PC-3 (cell line): ENCODE measurements around the gene CYB5R3. TPM values are rescaled to one million over a fixed set of nuclear protein-coding genes. Genes with fewer than 3 reads are reported as not detected.

ENCODE experiments used
- ATAC-seq: fragments of 200-7000 bp; cut with Tn5 transposase; 2 replicates; pipeline ENCODE4 v1.9.1; 2020; ENCODE audit warnings: mild to moderate bottlenecking, moderate library complexity
- BruUV-seq: library from RNA; stranded (reverse); fragments of 400-500 nt; replicated peaks from 2 replicates; lab custom pipeline; 2021; lab: Mats Ljungman, UMichigan
- CTCF ChIA-PET: fragments of 300-600 bp; sonication (Branson Sonifier 250); formaldehyde crosslinking; loops from one replicate; lab custom pipeline; 2022; ENCODE audit warnings: antibody characterized with exemption; lab: Charles Lee
- POLR2A ChIA-PET: fragments of 300-600 bp; sonication (Branson Sonifier 250); formaldehyde crosslinking; loops from one replicate; lab custom pipeline; 2022; ENCODE audit warnings: antibody characterized with exemption; ENCODE audit not compliant: unreplicated experiment; lab: Charles Lee
- DNase-seq: peaks from one replicate; pipeline ENCODE4 v3.0.0-alpha.2; 2015
- H2AFZ ChIP-seq: fragments of 300-600 bp; sonication (generic); 2 replicates; pipeline ENCODE4 v1.6.0; 2016; ENCODE audit warnings: antibody characterized with exemption, low read length
- H3F3A ChIP-seq: fragments of 300-600 bp; sonication (generic); one replicate; pipeline ENCODE4 v1.6.0; 2017; ENCODE audit warnings: antibody characterized with exemption, low read length, control low read depth, mild to moderate bottlenecking; ENCODE audit not compliant: unreplicated experiment
- H3K27ac ChIP-seq: fragments of 300-600 bp; sonication (generic); 2 replicates; pipeline ENCODE4 v1.5.1; 2016; ENCODE audit warnings: mild to moderate bottlenecking, low read length
- H3K27me3 ChIP-seq: fragments of 300-600 bp; sonication (generic); 2 replicates; pipeline ENCODE4 v1.6.1; 2016; ENCODE audit warnings: low read length, mixed read lengths
- H3K36me3 ChIP-seq: fragments of 300-600 bp; sonication (generic); 2 replicates; pipeline ENCODE4 v1.6.1; 2016; ENCODE audit warnings: low read depth, mixed run types, low read length, mixed read lengths
- H3K4me1 ChIP-seq: fragments of 300-600 bp; sonication (generic); 2 replicates; pipeline ENCODE4 v1.5.1; 2016; ENCODE audit warnings: low read length; ENCODE audit not compliant: insufficient read depth
- H3K4me2 ChIP-seq: fragments of 300-600 bp; sonication (generic); 2 replicates; pipeline ENCODE4 v1.6.0; 2016; ENCODE audit warnings: low read length
- H3K4me3 ChIP-seq: fragments of 300-600 bp; sonication (generic); 2 replicates; pipeline ENCODE4 v1.5.1; 2016; ENCODE audit warnings: mild to moderate bottlenecking, low read length, mixed read lengths
- H3K79me2 ChIP-seq: fragments of 300-600 bp; sonication (generic); 2 replicates; pipeline ENCODE4 v1.6.1; 2017; ENCODE audit warnings: low read length, mixed read lengths
- H3K9ac ChIP-seq: fragments of 300-600 bp; sonication (generic); 2 replicates; pipeline ENCODE4 v1.6.0; 2016; ENCODE audit warnings: mild to moderate bottlenecking, low read length
- H3K9me2 ChIP-seq: fragments of 300-600 bp; sonication (generic); replicated peaks from 2 replicates; pipeline ENCODE4 v1.6.1; 2016; ENCODE audit warnings: mixed run types, low read length, mixed read lengths
- H3K9me3 ChIP-seq: fragments of 300-600 bp; sonication (generic); 2 replicates; pipeline ENCODE4 v1.6.1; 2016; ENCODE audit warnings: low read length, mixed read lengths
- H4K20me1 ChIP-seq: fragments of 300-600 bp; sonication (generic); 2 replicates; pipeline ENCODE4 v1.6.1; 2016; ENCODE audit warnings: low read length, mixed read lengths
- EZH2 ChIP-seq: fragments of 300-600 bp; sonication (generic); IDR thresholded peaks from one replicate; pipeline ENCODE4 v1.6.1; 2017; ENCODE audit warnings: antibody characterized with exemption, mild to moderate bottlenecking, low read length; ENCODE audit not compliant: unreplicated experiment
- EZH2phosphoT487 ChIP-seq: fragments of 300-600 bp; sonication (generic); IDR thresholded peaks from 2 replicates; pipeline ENCODE4 v1.6.1; 2018; ENCODE audit warnings: mild to moderate bottlenecking, antibody characterized with exemption, low read length, borderline replicate concordance
- intact Hi-C: fragments of 100-400 bp; cut with micrococcal nuclease; formaldehyde crosslinking; loops from 2 replicates; pipeline ENCODE4 v1.9.0; 2023
- total RNA-seq: library from RNA; depleted of rRNA; stranded (reverse); fragments of >200 nt; gene quantifications from 2 replicates; pipeline ENCODE4 v1.2.3, GENCODE V29; 2014
- TF ChIP-seq, protein P1 (sequence below): fragments of 300-600 bp; sonication (generic); conservative IDR thresholded peaks from 2 replicates; pipeline ENCODE4 v1.5.1; 2017; ENCODE audit warnings: antibody characterized with exemption, low read depth, mild to moderate bottlenecking, low read length

Gene CYB5R3
- total RNA-seq, 1 experiment from 2014 or later, result 73.3 TPM

DNA sequence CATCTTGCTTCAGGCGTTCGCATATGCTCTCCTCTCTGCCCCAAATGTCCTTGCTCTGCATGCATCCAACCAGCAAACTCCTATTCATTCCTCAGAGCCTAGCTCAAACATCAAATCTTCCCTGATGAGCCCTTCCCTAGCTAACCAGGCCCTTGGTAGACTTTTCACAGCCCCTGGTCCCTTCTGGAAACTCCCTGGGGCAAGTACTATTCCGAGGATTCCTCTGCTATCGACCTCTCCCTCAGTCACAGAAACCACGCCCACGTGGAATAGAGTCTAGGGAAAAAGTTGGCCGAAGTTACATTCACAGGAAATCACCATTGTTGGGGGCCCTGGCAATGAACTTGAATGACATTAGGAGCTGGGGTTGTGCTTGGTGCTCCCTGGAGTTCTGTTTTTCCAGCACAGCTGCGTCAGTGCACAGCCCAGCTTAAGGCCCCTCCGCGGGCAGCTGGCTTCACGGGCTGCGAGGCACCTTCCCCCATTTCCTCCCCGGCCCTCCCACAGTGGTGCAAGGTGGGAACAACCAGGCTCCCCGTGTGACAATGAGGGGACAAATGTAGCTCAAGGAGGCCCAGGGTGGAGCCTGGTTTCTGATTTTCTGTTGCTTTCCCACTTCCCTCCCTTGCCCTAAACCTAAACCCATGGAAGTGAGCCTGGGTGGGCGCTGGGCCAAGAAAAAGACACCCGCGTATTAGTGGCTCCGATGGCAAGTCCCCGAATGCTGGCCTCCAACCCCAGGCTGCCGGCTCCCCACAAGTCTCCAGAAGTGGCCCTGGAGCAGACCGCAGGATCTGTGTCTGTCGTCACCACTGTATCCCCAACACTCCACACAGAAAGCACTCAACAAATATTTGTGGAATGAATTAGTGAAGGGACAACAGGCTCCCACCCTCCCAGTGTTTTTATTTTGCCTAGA lies 4.5 kb downstream of the CYB5R3 start:
- peaks cover 7% of the 10 kb centered on the region; the same call in 1 of the 2 replicates for H4K20me1 ChIP-seq
- BruUV-seq, result no TSS peak
- H3K9me2 ChIP-seq, result no peaks in the 10 kb centered on the region
- intact Hi-C loops, result no loop called here
- TF ChIP-seq EZH2 (no peak), EZH2phosphoT487 (no peak)
- TF ChIP-seq, protein P1, sequence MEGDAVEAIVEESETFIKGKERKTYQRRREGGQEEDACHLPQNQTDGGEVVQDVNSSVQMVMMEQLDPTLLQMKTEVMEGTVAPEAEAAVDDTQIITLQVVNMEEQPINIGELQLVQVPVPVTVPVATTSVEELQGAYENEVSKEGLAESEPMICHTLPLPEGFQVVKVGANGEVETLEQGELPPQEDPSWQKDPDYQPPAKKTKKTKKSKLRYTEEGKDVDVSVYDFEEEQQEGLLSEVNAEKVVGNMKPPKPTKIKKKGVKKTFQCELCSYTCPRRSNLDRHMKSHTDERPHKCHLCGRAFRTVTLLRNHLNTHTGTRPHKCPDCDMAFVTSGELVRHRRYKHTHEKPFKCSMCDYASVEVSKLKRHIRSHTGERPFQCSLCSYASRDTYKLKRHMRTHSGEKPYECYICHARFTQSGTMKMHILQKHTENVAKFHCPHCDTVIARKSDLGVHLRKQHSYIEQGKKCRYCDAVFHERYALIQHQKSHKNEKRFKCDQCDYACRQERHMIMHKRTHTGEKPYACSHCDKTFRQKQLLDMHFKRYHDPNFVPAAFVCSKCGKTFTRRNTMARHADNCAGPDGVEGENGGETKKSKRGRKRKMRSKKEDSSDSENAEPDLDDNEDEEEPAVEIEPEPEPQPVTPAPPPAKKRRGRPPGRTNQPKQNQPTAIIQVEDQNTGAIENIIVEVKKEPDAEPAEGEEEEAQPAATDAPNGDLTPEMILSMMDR, result no peak
- H3K4me1 ChIP-seq, result peaks cover 9% of the 10 kb centered on the region
- H3K27ac ChIP-seq, result no peak overlapping the region
- H3K79me2 ChIP-seq, result peaks cover 60% of the 10 kb centered on the region
- POLR2A ChIA-PET, result no interaction called here
- H3K4me3 ChIP-seq, result no peak overlapping the region
- no peaks in the 10 kb centered on the region for H3F3A ChIP-seq
- H3K9ac ChIP-seq, result no peak overlapping the region
- H2AFZ ChIP-seq, result no peak overlapping the region
- no peaks in the 10 kb centered on the region for H3K27me3 ChIP-seq
- ATAC-seq (no peak), DNase-seq (no peak)
- no peaks in the 10 kb centered on the region for H3K36me3 ChIP-seq
- H3K4me2 ChIP-seq, result no peak overlapping the region
- CTCF ChIA-PET, result no interaction called here
- no peaks in the 10 kb centered on the region for H3K9me3 ChIP-seq

DNA sequence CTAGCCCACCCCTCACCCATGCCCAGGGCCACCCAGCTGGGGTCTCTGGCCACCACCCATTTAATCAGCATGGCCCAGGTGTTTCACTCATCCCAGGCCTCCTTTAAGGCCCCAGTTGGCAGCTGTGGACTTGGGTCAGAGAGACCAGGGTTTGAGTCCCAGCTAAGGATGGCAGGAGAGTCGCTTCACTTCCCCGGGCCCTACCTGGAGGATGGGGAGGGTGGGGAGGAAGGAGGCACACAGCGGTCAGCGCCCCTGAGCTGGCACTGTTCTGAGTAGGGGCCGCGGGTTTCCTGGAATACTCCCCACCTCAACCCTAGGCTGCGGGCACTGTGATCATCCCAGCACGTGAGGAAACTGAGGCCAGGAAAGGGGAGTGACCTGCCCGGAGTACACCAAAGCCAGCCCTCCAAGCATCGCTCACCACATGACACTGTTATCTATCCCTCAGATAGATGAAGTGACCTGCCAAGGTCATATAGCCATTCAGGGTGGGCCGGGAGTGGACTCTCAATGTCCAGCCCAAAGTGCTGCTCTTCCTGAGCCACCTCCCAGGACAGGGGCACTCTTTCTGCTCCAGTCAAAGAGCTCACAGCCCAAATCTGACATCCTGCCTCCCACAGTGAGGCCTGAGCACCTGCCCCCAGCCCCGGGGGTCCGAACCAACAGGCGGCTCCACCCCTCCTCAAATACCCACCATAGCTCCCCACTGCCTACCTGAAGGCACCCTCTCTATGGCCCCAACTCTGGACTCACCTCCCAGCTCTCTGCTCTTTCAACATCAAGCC lies 5.4 kb downstream of the CYB5R3 start:
- ChIA-PET CTCF (no interaction called here), POLR2A (interaction anchor here (0.6 kb wide), 1 partner anchor 23 kb away, joined by 3 read pairs; no protein-coding TSS in a partner anchor)
- Histone ChIP-seq H2AFZ (no peak overlapping the region), H3K79me2 (peaks cover 59% of the 10 kb centered on the region), H3K4me1 (peaks cover 9% of the 10 kb centered on the region), H3K9ac (no peak overlapping the region), H3K4me2 (no peak overlapping the region), H3K4me3 (no peak overlapping the region), H4K20me1 (peaks cover 7% of the 10 kb centered on the region; the same call in 1 of the 2 replicates), H3F3A (no peaks in the 10 kb centered on the region), H3K27me3 (no peaks in the 10 kb centered on the region), H3K9me3 (no peaks in the 10 kb centered on the region), H3K27ac (no peak overlapping the region), H3K9me2 (no peaks in the 10 kb centered on the region), H3K36me3 (no peaks in the 10 kb centered on the region)
- ATAC-seq, result no peak
- BruUV-seq, result no TSS peak
- intact Hi-C loops, result no loop called here
- no peak for DNase-seq
- TF ChIP-seq EZH2, result no peak
- TF ChIP-seq EZH2phosphoT487, result no peak
- TF ChIP-seq, protein P1, result no peak
